SK-N-MC (cell line): ENCODE data around the gene LRRC17.
"Not testable (repeated sequence)": the region's sequence is repeated elsewhere in the genome, so short reads cannot be mapped to it uniquely, and the experiment has no call there.

Experiments
- DNase-seq: peaks from one replicate; pipeline ENCODE4 v3.0.0-alpha.2; 2011; ENCODE audit warnings: low read depth, low spot score
- H3K27ac ChIP-seq: fragments of 200-600 bp; sonication (generic); 2 replicates; pipeline ENCODE4 v1.5.1; 2016; ENCODE audit warnings: mixed run types
- H3K36me3 ChIP-seq: fragments of 200-600 bp; sonication (generic); 2 replicates; pipeline ENCODE4 v1.6.1; 2017; ENCODE audit warnings: antibody characterized with exemption, low read length, mixed read lengths; ENCODE audit not compliant: insufficient read depth
- H3K4me3 ChIP-seq: fragments of 200-600 bp; sonication (generic); 2 replicates; pipeline ENCODE4 v1.5.1; 2016
- H3K9ac ChIP-seq: fragments of 200-600 bp; sonication (generic); 2 replicates; pipeline ENCODE4 v1.8.0; 2017; ENCODE audit warnings: mixed run types, mixed read lengths; ENCODE audit not compliant: insufficient read length
- H3K9me3 ChIP-seq: fragments of 200-600 bp; sonication (generic); 2 replicates; pipeline ENCODE4 v1.6.1; 2017; ENCODE audit warnings: low read depth, mild to moderate bottlenecking, antibody characterized with exemption, low read length, moderate library complexity, mixed read lengths
- EZH2 ChIP-seq: fragments of 200-600 bp; sonication (generic); IDR thresholded peaks from one replicate; pipeline ENCODE4 v1.6.1; 2017; ENCODE audit warnings: antibody characterized with exemption
- FOXP2 ChIP-seq: optimal IDR thresholded peaks from 2 replicates; pipeline ENCODE3; 2011; ENCODE audit warnings: mild to moderate bottlenecking, moderate library complexity; ENCODE audit not compliant: insufficient read depth; ENCODE audit errors: extremely low read length, control extremely low read depth
- POLR2AphosphoS5 ChIP-seq: IDR thresholded peaks from 2 replicates; pipeline ENCODE4 v1.6.1; 2012; ENCODE audit warnings: mild to moderate bottlenecking, low read depth, low read length, borderline replicate concordance

The LRRC17 gene

DNA sequence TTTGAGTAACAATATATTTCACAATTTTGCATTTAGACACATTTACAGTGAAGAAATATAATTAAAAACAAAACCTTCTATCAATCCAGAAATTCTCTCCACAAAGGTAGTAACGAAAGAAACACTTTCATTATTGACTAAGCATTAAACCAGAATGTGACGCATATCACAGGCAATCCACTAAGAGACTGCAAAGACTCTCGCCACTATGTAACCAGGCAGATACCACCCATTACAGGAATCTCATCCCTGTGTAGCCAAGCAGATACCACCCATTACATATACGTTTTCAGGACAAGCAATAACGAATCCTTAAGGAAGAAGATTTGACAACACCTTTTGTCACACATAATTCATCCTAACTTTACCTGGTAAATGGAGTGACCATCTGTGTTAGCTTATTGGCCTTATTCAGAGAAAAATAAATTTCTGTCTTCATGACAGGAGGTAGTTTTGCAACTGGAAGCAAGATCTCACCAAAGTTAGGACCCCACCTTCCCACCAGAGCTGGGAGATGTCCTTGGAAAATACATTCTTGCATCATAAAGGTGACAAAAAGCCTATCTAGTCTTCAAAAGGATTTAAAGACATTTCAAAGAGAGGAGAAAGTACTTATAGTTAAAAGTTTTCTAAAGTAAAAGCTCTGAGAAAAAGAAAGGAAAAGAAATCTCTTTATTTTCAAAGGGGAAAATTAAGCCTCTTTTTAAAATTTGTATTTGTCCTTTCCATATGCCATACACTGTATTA, 30.8 kb downstream of the LRRC17 start:
- TF ChIP-seq EZH2 (no peak), POLR2AphosphoS5 (no peak), FOXP2 (no peak)
- no peak overlapping the region for H3K4me3 ChIP-seq
- H3K9me3 ChIP-seq = no peaks in the 10 kb centered on the region
- no peaks in the 10 kb centered on the region for H3K36me3 ChIP-seq
- no peak for DNase-seq
- H3K27ac ChIP-seq = no peak overlapping the region
- H3K9ac ChIP-seq = no peak overlapping the region

DNA sequence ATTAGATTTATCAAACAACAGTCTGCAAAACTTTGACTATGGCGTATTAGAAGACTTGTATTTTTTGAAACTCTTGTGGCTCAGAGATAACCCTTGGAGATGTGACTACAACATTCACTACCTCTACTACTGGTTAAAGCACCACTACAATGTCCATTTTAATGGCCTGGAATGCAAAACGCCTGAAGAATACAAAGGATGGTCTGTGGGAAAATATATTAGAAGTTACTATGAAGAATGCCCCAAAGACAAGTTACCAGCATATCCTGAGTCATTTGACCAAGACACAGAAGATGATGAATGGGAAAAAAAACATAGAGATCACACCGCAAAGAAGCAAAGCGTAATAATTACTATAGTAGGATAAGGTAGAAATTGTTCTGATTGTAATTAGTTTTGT, 31.4 kb downstream of the LRRC17 start:
- no peaks in the 10 kb centered on the region for H3K9me3 ChIP-seq
- no peak overlapping the region for H3K4me3 ChIP-seq
- no peak for DNase-seq
- no peak for TF ChIP-seq FOXP2
- TF ChIP-seq POLR2AphosphoS5 = no peak
- no peak for TF ChIP-seq EZH2
- H3K27ac ChIP-seq = no peak overlapping the region
- H3K9ac ChIP-seq = no peak overlapping the region
- no peaks in the 10 kb centered on the region for H3K36me3 ChIP-seq

DNA sequence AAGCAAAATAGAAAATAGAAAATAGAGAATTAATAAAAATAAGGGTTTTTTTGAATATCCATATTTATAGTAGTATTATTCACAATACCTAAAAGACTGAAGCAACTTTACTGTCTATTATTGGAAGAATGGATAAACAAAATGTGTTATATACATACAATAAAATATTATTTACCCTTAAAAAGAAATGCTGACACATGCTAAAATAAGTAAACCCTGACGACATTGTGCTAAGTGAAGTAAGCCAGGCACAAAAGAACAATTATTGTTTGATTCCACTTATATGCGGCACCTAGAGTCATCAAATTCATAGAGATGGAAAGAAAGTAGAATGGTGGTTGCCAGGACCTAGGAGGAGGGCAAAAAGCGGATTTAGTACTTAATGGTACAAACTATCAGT, 39.0 kb downstream of the LRRC17 start:
- Histone ChIP-seq H3K4me3 (no peak overlapping the region), H3K9me3 (no peaks in the 10 kb centered on the region)
- TF ChIP-seq FOXP2 (no peak), POLR2AphosphoS5 (no peak), EZH2 (no peak)

DNA sequence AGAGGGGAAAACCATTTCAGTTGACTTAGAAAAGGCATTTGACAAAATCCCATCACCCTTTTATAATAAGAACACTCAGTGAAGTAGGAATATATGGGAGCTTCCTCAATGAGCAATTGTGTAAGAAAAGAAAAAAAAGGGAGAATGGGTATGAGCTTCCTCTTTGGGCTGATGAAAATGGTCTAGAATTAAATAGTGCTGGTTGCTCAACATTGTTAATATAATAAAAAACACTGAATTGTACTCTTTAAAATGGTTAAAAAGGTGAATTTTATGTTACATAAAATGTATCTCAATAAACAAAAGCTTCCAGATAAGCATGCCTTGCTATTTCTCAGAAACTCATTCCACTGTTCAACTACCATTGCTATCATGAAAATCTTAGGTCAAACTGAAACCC, 40.6 kb downstream of the LRRC17 start:
- no peak overlapping the region for H3K4me3 ChIP-seq
- H3K9me3 ChIP-seq = no peaks in the 10 kb centered on the region
- no peaks in the 10 kb centered on the region for H3K36me3 ChIP-seq
- H3K27ac ChIP-seq = no peak overlapping the region
- no peak for DNase-seq
- no peak overlapping the region for H3K9ac ChIP-seq
- TF ChIP-seq EZH2 = no peak
- no peak for TF ChIP-seq FOXP2
- TF ChIP-seq POLR2AphosphoS5 = no peak

More for the DNA sequence above, 39.0 kb downstream of the LRRC17 start:
- Histone ChIP-seq H3K27ac (no peak overlapping the region), H3K9ac (no peak overlapping the region), H3K36me3 (no peaks in the 10 kb centered on the region)
- no peak for DNase-seq

DNA sequence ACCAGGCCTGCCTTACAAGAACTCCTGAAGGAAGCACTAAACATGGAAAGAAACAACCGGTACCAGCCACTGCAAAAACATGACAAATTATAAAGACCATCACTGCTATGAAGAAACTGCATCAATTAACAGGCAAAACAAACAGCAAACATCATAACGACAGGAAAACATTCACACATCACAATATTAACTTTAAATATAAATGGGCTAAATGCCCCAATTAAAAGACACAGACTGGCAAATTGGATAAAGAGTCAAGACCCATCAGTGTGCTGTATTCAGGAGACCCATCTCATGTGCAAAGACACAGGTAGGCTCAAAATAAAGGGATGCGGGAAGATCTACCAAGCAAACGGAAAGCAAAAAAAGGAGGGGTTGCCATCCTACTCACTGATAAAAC, 41.6 kb downstream of the LRRC17 start:
- not testable (repeated sequence) for H3K36me3 ChIP-seq, DNase-seq

DNA sequence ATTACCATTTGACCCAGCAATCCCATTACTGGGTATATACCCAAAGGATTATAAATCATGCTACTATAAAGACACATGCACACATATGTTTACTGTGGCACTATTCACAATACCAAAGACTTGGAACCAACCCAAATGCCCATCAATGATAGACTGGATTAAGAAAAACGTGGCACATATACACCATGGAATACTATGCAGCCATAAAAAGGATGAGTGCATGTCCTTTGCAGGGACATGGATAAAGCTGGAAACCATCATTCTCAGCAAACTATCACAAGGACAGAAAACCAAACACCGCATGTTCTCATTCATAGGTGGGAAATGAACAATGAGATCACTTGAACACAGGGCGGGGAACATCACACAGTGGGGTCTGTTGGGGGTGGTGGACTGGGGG, 45.2 kb downstream of the LRRC17 start:
- not testable (repeated sequence) for H3K36me3 ChIP-seq, H3K27ac ChIP-seq, H3K9ac ChIP-seq, DNase-seq, H3K9me3 ChIP-seq, H3K4me3 ChIP-seq

More for the DNA sequence above, 41.6 kb downstream of the LRRC17 start:
- H3K27ac ChIP-seq, H3K9ac ChIP-seq, H3K9me3 ChIP-seq, H3K4me3 ChIP-seq: not testable (repeated sequence)

DNA sequence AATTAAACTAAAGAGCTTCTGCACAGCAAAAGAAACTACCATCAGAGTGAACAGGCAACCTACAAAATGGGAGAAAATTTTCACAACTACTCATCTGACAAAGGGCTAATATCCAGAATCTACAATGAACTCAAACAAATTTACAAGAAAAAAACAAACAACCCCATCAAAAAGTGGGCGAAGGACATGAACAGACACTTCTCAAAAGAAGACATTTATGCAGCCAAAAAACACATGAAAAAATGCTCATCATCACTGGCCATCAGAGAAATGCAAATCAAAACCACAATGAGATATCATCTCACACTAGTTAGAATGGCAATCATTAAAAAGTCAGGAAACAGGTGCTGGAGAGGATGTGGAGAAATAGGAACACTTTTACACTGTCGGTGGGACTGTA, 49.2 kb downstream of the LRRC17 start:
- not testable (repeated sequence) for DNase-seq, H3K27ac ChIP-seq, H3K36me3 ChIP-seq, H3K9me3 ChIP-seq, H3K4me3 ChIP-seq, H3K9ac ChIP-seq

DNA sequence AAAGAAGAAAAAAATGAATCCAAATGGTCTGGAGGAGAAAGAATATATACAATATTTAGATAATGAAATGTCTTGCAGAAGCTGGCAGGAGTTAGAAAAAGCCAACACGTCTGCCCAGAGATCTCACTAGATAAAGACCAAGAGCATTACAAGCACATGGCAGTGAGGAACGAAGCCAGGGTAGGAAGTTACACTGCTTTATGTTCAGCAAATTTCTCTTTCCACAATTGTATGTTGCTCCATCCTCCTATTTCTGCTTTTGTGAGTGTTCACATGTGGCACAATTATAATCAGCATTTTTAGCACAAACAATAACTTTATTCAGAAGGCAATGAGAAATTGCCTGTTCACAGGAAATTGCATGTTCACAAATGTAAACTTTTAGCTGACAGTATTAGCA, 53.7 kb downstream of the LRRC17 start:
- no peaks in the 10 kb centered on the region for H3K36me3 ChIP-seq
- no peak overlapping the region for H3K27ac ChIP-seq
- H3K4me3 ChIP-seq = no peak overlapping the region
- no peaks in the 10 kb centered on the region for H3K9me3 ChIP-seq
- TF ChIP-seq EZH2 = no peak
- TF ChIP-seq POLR2AphosphoS5 = no peak
- TF ChIP-seq FOXP2 = no peak
- no peak for DNase-seq
- no peak overlapping the region for H3K9ac ChIP-seq

DNA sequence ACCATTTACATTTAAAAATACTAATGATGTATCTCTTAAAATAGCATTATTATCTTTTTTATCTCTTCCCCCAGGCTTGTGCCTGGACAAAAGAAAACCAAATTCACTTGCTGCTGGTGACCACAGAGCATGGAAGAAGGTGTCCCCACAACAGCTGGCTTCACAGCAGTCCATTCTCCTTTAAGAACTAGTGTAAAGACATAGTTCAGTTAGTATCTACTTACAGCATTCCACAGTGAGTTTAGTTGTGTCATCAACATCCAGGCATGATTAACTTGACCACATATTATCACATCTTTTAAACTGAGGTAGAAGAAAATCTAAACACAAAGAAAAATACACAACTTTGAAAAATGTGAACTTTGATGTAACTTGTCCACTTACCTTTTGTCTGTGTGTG, 55.0 kb downstream of the LRRC17 start:
- Histone ChIP-seq H3K36me3 (no peaks in the 10 kb centered on the region), H3K9me3 (no peaks in the 10 kb centered on the region), H3K4me3 (no peak overlapping the region), H3K27ac (no peak overlapping the region), H3K9ac (no peak overlapping the region)
- no peak for DNase-seq
- TF ChIP-seq EZH2 (no peak), FOXP2 (no peak), POLR2AphosphoS5 (no peak)
